Testis (tissue), 2 donors: ENCODE measurements around the gene CCDC154.

ENCODE experiments used
- CTCF ChIP-seq, 3 experiments: fragments of 450-650 bp in 2 of 3; fragments of 200-600 bp in 1 of 3; sonication (generic) in 1 of 3; IDR thresholded peaks; one replicate each; pipeline ENCODE4 v1.5.1; 2016 to 2019; ENCODE audit warnings: antibody characterized with exemption in 3 of 3, mild to moderate bottlenecking in 2 of 3, moderate library complexity in 1 of 3
- POLR2A ChIP-seq: fragments of 450-650 bp; IDR thresholded peaks from one replicate; pipeline ENCODE4 v1.6.1; 2017; ENCODE audit warnings: antibody characterized with exemption, mild to moderate bottlenecking, moderate library complexity

- TF ChIP-seq CTCF (IDR thresholded peaks at IDR 0.05) (no peak), POLR2A (no peak)
Observed at GRCh38 chr16:1425616-1426370, 18.6 kb downstream of the CCDC154 start.
